ENCODE results near the gene LARP4B.

- TF ChIP-seq CTCF (conservative IDR thresholded peaks at IDR 0.05 in 1 of 2, IDR thresholded peaks at IDR 0.05 in 1 of 2; ENCODE audit: extremely low read depth in 1 of 2, insufficient read depth in 1 of 2, low read depth in 1 of 2, low read length in 2 of 2) (no peak), EZH2 (IDR thresholded peaks at IDR 0.05; ENCODE audit: borderline replicate concordance, low read length) (no peak)
Measured at GRCh38 chr10:824497-824896, 107.0 kb downstream of the LARP4B start.
